ENCODE data around the gene PPM1F.
"Not testable (repeated sequence)": the region's sequence is repeated elsewhere in the genome, so short reads cannot be mapped to it uniquely, and the experiment has no call there.

PPM1F gene

GRCh38 chr22:21909871-21910270 is 42.8 kb downstream of the PPM1F start:
- Histone ChIP-seq H3K9ac (ENCODE audit: insufficient read length) (no peak overlapping the region), H3K4me3 (no peak overlapping the region), H3K36me3 (ENCODE audit: insufficient read depth, low read length) (no peaks in the 10 kb centered on the region), H3K9me3 (ENCODE audit: low read depth, low read length) (no peaks in the 10 kb centered on the region), H3K27ac (no peak overlapping the region)
- no peak for TF ChIP-seq EZH2 (IDR thresholded peaks at IDR 0.05)
- no peak for TF ChIP-seq POLR2AphosphoS5 (IDR thresholded peaks at IDR 0.05; ENCODE audit: borderline replicate concordance, low read depth, low read length)
- TF ChIP-seq FOXP2 (optimal IDR thresholded peaks at IDR 0.05; ENCODE audit: control extremely low read depth, extremely low read length, insufficient read depth), result no peak
- no peak for DNase-seq (ENCODE audit: low read depth, low spot score)

DNA sequence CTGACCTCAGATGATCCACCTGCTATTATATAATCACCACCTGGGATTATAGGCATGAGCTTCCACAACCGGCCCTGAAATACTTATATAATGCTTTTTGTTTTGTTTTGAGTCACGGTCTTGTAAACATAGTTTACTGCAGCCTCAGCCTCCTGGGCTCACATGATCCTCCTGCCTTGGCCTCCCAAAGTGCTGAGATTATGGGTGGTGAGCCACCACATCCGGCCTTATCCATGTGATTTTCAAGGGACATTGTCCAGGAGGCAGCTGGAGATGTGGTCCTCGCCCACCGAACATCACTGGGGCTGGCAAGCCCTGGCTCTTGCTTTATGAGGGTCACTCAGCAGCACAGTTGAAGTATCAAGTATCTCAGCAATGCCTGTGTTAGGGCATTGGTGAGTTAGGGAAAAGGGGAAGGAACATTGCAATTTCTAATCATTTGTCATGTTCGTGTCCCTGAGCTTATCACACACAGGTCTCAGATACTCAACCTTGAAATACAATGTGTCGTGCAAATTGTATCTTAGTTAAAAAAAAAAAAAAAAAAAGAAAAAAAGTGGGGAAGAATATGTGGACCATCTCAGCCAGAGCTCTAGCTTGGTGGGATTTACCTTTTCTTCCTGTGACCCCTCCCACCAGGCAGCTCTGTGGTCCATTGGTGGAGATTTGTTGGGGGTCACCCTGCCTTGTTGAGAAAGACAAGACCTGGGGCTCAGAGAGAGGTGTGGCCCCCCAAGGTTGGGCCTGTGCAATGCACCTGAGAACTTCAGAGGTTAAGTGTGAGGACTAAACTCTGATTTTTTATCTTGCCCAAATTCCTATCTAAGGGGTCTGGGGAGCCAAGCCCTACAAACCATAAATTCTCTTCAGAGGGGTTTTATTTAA is 44.8 kb downstream of the PPM1F start:
- H3K27ac ChIP-seq, result no peak overlapping the region
- no peak overlapping the region for H3K4me3 ChIP-seq
- no peaks in the 10 kb centered on the region for H3K9me3 ChIP-seq (ENCODE audit: low read depth, low read length)
- no peak for TF ChIP-seq POLR2AphosphoS5 (IDR thresholded peaks at IDR 0.05; ENCODE audit: borderline replicate concordance, low read depth, low read length)
- no peak for TF ChIP-seq FOXP2 (optimal IDR thresholded peaks at IDR 0.05; ENCODE audit: control extremely low read depth, extremely low read length, insufficient read depth)
- TF ChIP-seq EZH2 (IDR thresholded peaks at IDR 0.05), result no peak
- no peaks in the 10 kb centered on the region for H3K36me3 ChIP-seq (ENCODE audit: insufficient read depth, low read length)
- no peak for DNase-seq (ENCODE audit: low read depth, low spot score)
- no peak overlapping the region for H3K9ac ChIP-seq (ENCODE audit: insufficient read length)

- DNase-seq (ENCODE audit: low read depth, low spot score); H3K9ac ChIP-seq (ENCODE audit: insufficient read length); H3K36me3 ChIP-seq (ENCODE audit: insufficient read depth, low read length); H3K4me3 ChIP-seq; H3K9me3 ChIP-seq (ENCODE audit: low read depth, low read length); H3K27ac ChIP-seq: not testable (repeated sequence)
These were observed 47.4 kb downstream of the PPM1F start for GRCh38 chr22:21905234-21905633.

GRCh38 chr22:21904250-21904789 is 48.3 kb downstream of the PPM1F start:
- DNase-seq (ENCODE audit: low read depth, low spot score), result no peak
- Histone ChIP-seq H3K9ac (ENCODE audit: insufficient read length) (no peak overlapping the region), H3K9me3 (ENCODE audit: low read depth, low read length) (no peaks in the 10 kb centered on the region), H3K4me3 (no peak overlapping the region), H3K36me3 (ENCODE audit: insufficient read depth, low read length) (no peaks in the 10 kb centered on the region), H3K27ac (no peak overlapping the region)
- TF ChIP-seq POLR2AphosphoS5 (IDR thresholded peaks at IDR 0.05; ENCODE audit: borderline replicate concordance, low read depth, low read length) (no peak), EZH2 (IDR thresholded peaks at IDR 0.05) (no peak), FOXP2 (optimal IDR thresholded peaks at IDR 0.05; ENCODE audit: control extremely low read depth, extremely low read length, insufficient read depth) (no peak)

DNA sequence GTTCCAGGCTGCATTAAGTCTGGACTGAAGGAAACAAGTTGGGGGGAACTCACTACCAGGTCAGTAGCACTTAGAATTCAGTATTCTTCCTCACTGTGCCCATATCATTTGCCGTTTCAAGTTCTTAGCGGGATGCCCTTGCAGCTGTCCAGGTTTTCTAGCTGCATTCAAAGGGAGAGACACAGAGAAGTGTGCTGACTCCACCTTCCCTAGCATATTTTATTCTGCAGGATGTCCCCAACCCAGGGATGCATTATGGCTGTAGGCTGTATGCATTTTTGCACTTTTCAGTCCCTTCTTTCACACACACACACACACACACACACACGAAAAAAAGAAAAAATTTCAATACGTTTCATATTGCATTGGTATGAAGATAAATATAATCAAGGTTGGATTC is 49.4 kb downstream of the PPM1F start:
- no peak overlapping the region for H3K9ac ChIP-seq (ENCODE audit: insufficient read length)
- no peak overlapping the region for H3K4me3 ChIP-seq
- TF ChIP-seq FOXP2 (optimal IDR thresholded peaks at IDR 0.05; ENCODE audit: control extremely low read depth, extremely low read length, insufficient read depth), result no peak
- TF ChIP-seq POLR2AphosphoS5 (IDR thresholded peaks at IDR 0.05; ENCODE audit: borderline replicate concordance, low read depth, low read length), result no peak
- TF ChIP-seq EZH2 (IDR thresholded peaks at IDR 0.05), result no peak
- DNase-seq (ENCODE audit: low read depth, low spot score), result no peak
- H3K9me3 ChIP-seq (ENCODE audit: low read depth, low read length), result no peaks in the 10 kb centered on the region
- no peak overlapping the region for H3K27ac ChIP-seq
- no peaks in the 10 kb centered on the region for H3K36me3 ChIP-seq (ENCODE audit: insufficient read depth, low read length)

DNA sequence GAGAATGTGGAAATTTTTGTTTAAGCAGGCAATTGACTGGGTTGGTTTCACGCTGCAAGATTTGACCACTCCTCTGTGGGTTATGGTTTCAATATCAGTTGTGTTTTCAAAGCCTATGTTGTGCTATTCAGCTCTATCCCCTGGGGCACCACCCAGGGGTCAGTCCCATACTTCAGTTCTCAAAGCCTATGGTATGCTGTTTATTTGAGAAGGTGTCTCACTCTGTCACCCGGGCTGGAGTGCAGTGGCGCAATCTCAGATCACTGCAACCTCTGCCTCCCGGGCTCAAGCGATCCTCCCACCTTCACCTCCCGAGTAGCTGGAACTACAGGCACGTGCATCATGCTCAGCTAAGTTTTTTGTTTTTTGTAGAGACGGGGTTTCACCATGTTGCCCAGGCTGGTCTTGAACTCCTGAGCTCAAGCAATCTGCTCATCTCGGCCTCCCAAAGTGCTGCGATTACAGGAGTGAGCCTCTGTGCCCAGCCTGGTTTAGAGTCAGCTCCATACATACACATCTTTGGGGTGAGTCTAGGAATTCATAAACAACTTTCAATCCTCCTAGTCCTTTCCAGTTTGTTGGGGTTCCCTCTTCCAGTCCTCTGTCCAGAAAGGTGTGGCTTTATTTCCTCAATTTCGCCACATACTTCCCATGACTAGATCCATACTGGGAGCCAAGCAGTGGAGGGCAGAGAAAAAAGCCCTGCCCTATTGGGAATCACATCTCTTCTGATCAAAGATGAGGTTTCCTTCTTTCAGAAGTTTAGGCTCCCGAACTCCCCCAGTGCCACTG is 50.2 kb downstream of the PPM1F start:
- Histone ChIP-seq H3K27ac (no peak overlapping the region), H3K9ac (ENCODE audit: insufficient read length) (no peak overlapping the region), H3K9me3 (ENCODE audit: low read depth, low read length) (no peaks in the 10 kb centered on the region), H3K36me3 (ENCODE audit: insufficient read depth, low read length) (no peaks in the 10 kb centered on the region), H3K4me3 (no peak overlapping the region)
- TF ChIP-seq POLR2AphosphoS5 (IDR thresholded peaks at IDR 0.05; ENCODE audit: borderline replicate concordance, low read depth, low read length), result no peak
- TF ChIP-seq FOXP2 (optimal IDR thresholded peaks at IDR 0.05; ENCODE audit: control extremely low read depth, extremely low read length, insufficient read depth), result no peak
- no peak for TF ChIP-seq EZH2 (IDR thresholded peaks at IDR 0.05)
- no peak for DNase-seq (ENCODE audit: low read depth, low spot score)

DNA sequence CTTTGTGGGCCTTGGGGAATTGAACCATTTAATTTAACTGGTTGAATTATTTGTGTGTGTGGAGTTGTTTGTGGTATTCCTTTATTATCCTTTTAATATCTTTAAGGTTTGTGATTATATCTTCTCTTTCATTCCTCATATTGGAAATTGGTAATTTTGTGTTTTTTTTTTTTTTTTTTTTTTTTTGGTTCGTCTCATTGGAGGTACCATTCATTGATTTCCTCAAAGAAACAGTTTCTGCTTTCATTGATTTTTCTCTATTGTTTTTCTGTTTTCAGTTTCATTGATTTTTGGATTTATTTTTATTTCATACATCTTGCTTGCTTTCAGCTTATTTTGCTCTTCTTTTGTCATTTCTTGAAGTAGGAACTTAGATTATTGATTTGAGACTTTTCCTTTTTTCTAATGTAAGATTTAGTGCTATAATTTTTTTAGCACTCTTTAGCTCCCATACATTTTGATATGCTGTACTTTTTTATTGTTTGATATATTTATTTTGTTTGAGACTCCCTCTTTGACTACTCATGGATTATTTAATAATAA is 54.2 kb downstream of the PPM1F start:
- no peak for DNase-seq (ENCODE audit: low read depth, low spot score)
- TF ChIP-seq POLR2AphosphoS5 (IDR thresholded peaks at IDR 0.05; ENCODE audit: borderline replicate concordance, low read depth, low read length) (no peak), EZH2 (IDR thresholded peaks at IDR 0.05) (no peak), FOXP2 (optimal IDR thresholded peaks at IDR 0.05; ENCODE audit: control extremely low read depth, extremely low read length, insufficient read depth) (no peak)
- H3K36me3 ChIP-seq (ENCODE audit: insufficient read depth, low read length), result no peaks in the 10 kb centered on the region
- no peak overlapping the region for H3K9ac ChIP-seq (ENCODE audit: insufficient read length)
- no peak overlapping the region for H3K27ac ChIP-seq
- H3K4me3 ChIP-seq, result no peak overlapping the region
- H3K9me3 ChIP-seq (ENCODE audit: low read depth, low read length), result no peaks in the 10 kb centered on the region

GRCh38 chr22:21896951-21897513 is 55.6 kb downstream of the PPM1F start:
- no peak overlapping the region for H3K27ac ChIP-seq
- DNase-seq (ENCODE audit: low read depth, low spot score), result no peak
- no peak overlapping the region for H3K4me3 ChIP-seq
- H3K9ac ChIP-seq (ENCODE audit: insufficient read length), result no peak overlapping the region
- TF ChIP-seq POLR2AphosphoS5 (IDR thresholded peaks at IDR 0.05; ENCODE audit: borderline replicate concordance, low read depth, low read length), result no peak
- H3K9me3 ChIP-seq (ENCODE audit: low read depth, low read length), result no peaks in the 10 kb centered on the region
- no peaks in the 10 kb centered on the region for H3K36me3 ChIP-seq (ENCODE audit: insufficient read depth, low read length)

- H3K27ac ChIP-seq; H3K4me3 ChIP-seq; H3K9ac ChIP-seq (ENCODE audit: insufficient read length); H3K36me3 ChIP-seq (ENCODE audit: insufficient read depth, low read length); DNase-seq (ENCODE audit: low read depth, low spot score); H3K9me3 ChIP-seq (ENCODE audit: low read depth, low read length): not testable (repeated sequence)
These were observed 56.4 kb downstream of the PPM1F start for GRCh38 chr22:21896275-21896674.

Measured in SK-N-MC (cell line).